Measurements from ENCODE around the gene PKD1. TPM values are rescaled to one million over a fixed set of nuclear protein-coding genes. Genes with fewer than 3 reads are reported as not detected.

Gene PKD1
- total RNA-seq, 4 donors from 2014 or later, result 168 to 376 (median 339) TPM

DNA sequence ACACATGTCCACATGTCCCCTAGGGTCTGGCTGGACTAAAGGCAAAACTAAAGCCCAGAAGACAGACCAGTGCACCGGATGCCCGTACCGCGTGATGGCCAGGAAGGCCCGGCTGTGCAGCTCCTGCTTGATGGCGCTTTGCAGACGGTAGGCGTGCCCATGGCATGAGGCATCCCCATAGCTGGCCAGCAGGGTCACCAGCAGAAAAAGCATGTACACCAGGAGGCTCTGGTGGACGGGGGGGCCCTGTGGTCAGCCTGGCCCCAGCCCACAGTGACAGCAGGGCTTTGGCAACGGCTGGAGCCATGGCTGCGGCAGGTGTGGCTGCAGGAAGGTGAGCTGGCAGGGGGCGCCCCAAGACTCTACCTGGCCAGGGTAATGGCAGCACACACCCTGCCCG, 42.8 kb downstream of the PKD1 start:
- H3K27me3 ChIP-seq, result no peaks in the 10 kb centered on the region
- peaks cover 0 to 10% of the 10 kb centered on the region in 2 donors for H3K4me1 ChIP-seq
- no peaks in the 10 kb centered on the region for H3K9me3 ChIP-seq
- H3K27ac ChIP-seq, result no peak overlapping the region
- TF ChIP-seq, protein P1, sequence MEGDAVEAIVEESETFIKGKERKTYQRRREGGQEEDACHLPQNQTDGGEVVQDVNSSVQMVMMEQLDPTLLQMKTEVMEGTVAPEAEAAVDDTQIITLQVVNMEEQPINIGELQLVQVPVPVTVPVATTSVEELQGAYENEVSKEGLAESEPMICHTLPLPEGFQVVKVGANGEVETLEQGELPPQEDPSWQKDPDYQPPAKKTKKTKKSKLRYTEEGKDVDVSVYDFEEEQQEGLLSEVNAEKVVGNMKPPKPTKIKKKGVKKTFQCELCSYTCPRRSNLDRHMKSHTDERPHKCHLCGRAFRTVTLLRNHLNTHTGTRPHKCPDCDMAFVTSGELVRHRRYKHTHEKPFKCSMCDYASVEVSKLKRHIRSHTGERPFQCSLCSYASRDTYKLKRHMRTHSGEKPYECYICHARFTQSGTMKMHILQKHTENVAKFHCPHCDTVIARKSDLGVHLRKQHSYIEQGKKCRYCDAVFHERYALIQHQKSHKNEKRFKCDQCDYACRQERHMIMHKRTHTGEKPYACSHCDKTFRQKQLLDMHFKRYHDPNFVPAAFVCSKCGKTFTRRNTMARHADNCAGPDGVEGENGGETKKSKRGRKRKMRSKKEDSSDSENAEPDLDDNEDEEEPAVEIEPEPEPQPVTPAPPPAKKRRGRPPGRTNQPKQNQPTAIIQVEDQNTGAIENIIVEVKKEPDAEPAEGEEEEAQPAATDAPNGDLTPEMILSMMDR (IDR thresholded peaks at IDR 0.05 in 4 of 5, conservative IDR thresholded peaks at IDR 0.05 in 1 of 5), result no peak
- TF ChIP-seq POLR2A (IDR thresholded peaks at IDR 0.05), result no peak
- in situ Hi-C loops (cut with MboI; ENCODE audit: low sequenced_read_pairs in 4 of 4), result no loop called here
- no peak for DNase-seq
- H3K4me3 ChIP-seq, result no peak overlapping the region
- intact Hi-C loops (cut with DNase I; ENCODE audit: low total_unique reads), result no loop called here
- no peak for ATAC-seq
- peaks cover 0 to 85% of the 10 kb centered on the region in 2 donors for H3K36me3 ChIP-seq

DNA sequence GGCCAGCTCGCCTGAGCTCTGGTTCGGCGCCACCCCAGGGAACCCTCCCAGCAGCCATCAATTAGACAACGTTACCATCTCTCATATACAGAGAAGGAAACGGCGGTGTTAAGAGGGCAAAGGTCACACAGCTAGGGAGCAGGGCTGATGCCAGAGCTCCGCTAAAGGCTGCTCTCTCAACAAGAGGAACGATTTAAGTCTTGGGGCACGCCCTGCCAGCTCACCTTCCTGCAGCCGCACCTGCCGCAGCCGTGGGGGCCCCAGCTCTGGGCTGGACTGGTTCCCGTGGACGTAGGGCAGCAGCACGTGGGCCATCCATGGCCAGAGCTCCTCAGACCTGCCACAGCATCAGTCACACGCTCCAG, 43.5 kb downstream of the PKD1 start:
- H3K36me3 ChIP-seq, result peaks cover 0 to 85% of the 10 kb centered on the region in 2 donors
- no peak overlapping the region for H3K4me3 ChIP-seq
- TF ChIP-seq, protein P1 (IDR thresholded peaks at IDR 0.05 in 4 of 5, conservative IDR thresholded peaks at IDR 0.05 in 1 of 5), result no peak
- TF ChIP-seq POLR2A (IDR thresholded peaks at IDR 0.05), result no peak
- no peak for ATAC-seq
- intact Hi-C loops (cut with DNase I; ENCODE audit: low total_unique reads), result no loop called here
- no peaks in the 10 kb centered on the region for H3K27me3 ChIP-seq
- in situ Hi-C loops (cut with MboI; ENCODE audit: low sequenced_read_pairs in 4 of 4), result no loop called here
- DNase-seq, result no peak
- H3K27ac ChIP-seq, result peak overlapping the region in 3 of 4 donors; percentile 14 to 96 (median 64)
- H3K4me1 ChIP-seq, result peaks cover 0 to 10% of the 10 kb centered on the region in 2 donors
- no peaks in the 10 kb centered on the region for H3K9me3 ChIP-seq

GRCh38 chr16:2091547-2092255, 44.0 kb downstream of the PKD1 start:
- no peaks in the 10 kb centered on the region for H3K27me3 ChIP-seq
- ATAC-seq (no peak), DNase-seq (no peak)
- H3K4me1 ChIP-seq, result peaks cover 0 to 10% of the 10 kb centered on the region in 2 donors
- TF ChIP-seq, protein P1 (IDR thresholded peaks at IDR 0.05 in 4 of 5, conservative IDR thresholded peaks at IDR 0.05 in 1 of 5), result no peak
- no peak for TF ChIP-seq POLR2A (IDR thresholded peaks at IDR 0.05)
- intact Hi-C loops (cut with DNase I; ENCODE audit: low total_unique reads) (no loop called here), in situ Hi-C loops (cut with MboI; ENCODE audit: low sequenced_read_pairs in 4 of 4) (no loop called here)
- peak overlapping the region in 1 of 4 donors; percentile 17 for H3K4me3 ChIP-seq
- peaks cover 0 to 85% of the 10 kb centered on the region in 2 donors for H3K36me3 ChIP-seq
- no peaks in the 10 kb centered on the region for H3K9me3 ChIP-seq
- peak overlapping the region; percentile 14 to 96 (median 43) for H3K27ac ChIP-seq

- DNase-seq (peak; percentile 66 to 86), ATAC-seq (peak; percentile 69 to 72)
- intact Hi-C loops (cut with DNase I; ENCODE audit: low total_unique reads) (no loop called here), in situ Hi-C loops (cut with MboI; ENCODE audit: low sequenced_read_pairs in 4 of 4) (no loop called here)
- peak overlapping the region; percentile 75 to 96 (median 84) for H3K27ac ChIP-seq
- H3K4me1 ChIP-seq, result peaks cover 0 to 10% of the 10 kb centered on the region in 2 donors
- TF ChIP-seq, protein P1 (IDR thresholded peaks at IDR 0.05 in 4 of 5, conservative IDR thresholded peaks at IDR 0.05 in 1 of 5), result peak in 3 of 5 experiments; percentile 22 to 28 (median 24)
- no peak for TF ChIP-seq POLR2A (IDR thresholded peaks at IDR 0.05)
- peaks cover 0 to 85% of the 10 kb centered on the region in 2 donors for H3K36me3 ChIP-seq
- peak overlapping the region in 3 of 4 donors; percentile 3 to 35 (median 17) for H3K4me3 ChIP-seq
- H3K9me3 ChIP-seq, result no peaks in the 10 kb centered on the region
- H3K27me3 ChIP-seq, result no peaks in the 10 kb centered on the region
These were observed 44.7 kb downstream of the PKD1 start for GRCh38 chr16:2090777-2091546.
